Activated CD4-positive, alpha-beta T cell treated with anti-CD3 and anti-CD28 coated beads, Interleukin-2, amount 50 U/mL, for 48 hours (primary cell): ENCODE data around the gene PCDHA4.
"Not testable (repeated sequence)": the region's sequence is repeated elsewhere in the genome, so short reads cannot be mapped to it uniquely, and the experiment has no call there.

Experiments used
- DNase-seq, 2 experiments: peaks; one replicate each; pipeline ENCODE4 v3.0.0-alpha.2; 2020

PCDHA4 gene

DNA sequence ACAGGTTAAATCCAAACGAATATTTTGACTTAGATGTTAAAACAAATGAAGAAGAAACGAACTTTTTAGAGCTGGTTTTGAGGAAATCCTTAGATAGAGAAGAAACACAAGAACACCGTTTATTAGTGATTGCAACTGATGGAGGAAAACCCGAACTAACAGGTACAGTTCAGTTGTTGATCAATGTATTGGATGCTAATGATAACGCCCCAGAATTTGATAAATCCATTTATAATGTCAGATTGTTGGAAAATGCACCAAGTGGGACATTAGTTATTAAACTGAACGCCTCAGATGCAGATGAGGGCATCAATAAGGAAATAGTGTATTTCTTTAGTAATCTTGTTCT lies 15.4 kb downstream of the PCDHA4 start:
- no peak for DNase-seq

- not testable (repeated sequence) for DNase-seq
Observed at GRCh38 chr5:140822969-140823368, 16.1 kb downstream of the PCDHA4 start.

DNA sequence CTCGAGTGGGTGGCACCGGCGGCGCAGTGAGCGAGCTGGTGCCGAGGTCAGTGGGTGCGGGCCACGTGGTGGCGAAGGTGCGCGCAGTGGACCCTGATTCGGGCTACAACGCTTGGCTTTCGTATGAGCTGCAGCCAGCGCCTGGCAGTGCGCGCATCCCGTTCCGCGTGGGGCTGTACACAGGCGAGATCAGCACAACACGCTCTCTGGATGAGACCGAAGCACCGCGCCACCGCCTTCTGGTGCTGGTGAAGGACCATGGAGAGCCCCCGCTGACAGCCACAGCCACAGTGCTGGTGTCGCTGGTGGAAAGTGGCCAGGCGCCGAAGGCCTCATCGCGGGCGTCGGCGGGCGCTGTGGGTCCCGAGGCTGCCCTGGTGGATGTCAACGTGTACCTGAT lies 16.6 kb downstream of the PCDHA4 start:
- no peak for DNase-seq

- DNase-seq, result no peak
Observed at GRCh38 chr5:140827704-140828361, 21.0 kb downstream of the PCDHA4 start, which contains the start of gene PCDHA6. Gene PCDHA6 (plus strand): TSS chr5:140827960. CDS start chr5:140828092, 132 bp downstream.

GRCh38 chr5:140828362-140828737 lies 21.5 kb downstream of the PCDHA4 start:
- DNase-seq, result no peak

DNA sequence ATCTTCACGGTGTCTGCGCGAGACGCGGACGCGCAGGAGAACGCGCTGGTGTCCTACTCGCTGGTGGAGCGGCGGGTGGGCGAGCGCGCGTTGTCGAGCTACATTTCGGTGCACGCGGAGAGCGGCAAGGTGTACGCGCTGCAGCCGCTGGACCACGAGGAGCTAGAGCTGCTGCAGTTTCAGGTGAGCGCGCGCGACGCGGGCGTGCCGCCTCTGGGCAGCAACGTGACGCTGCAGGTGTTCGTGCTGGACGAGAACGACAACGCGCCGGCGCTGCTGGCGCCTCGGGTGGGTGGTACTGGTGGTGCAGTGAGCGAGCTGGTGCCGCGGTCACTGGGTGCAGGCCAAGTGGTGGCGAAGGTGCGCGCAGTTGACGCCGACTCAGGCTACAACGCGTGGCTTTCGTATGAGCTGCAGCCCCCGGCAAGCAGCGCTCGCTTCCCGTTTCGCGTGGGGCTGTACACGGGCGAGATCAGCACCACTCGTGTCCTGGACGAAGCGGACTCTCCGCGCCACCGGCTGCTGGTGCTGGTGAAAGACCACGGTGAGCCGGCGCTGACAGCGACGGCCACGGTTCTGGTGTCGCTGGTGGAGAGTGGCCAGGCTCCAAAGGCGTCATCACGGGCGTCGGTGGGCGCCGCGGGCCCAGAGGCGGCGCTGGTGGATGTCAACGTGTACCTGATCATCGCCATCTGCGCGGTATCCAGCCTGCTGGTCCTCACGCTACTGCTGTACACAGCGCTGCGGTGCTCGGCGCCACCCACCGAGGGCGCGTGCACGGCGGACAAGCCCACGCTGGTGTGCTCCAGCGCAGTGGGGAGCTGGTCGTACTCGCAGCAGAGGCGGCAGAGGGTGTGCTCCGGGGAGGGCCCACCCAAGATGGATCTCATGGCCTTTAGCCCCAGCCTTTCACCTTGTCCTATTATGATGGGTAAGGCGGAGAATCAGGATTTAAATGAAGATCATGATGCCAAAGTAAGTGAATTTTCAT lies 22.9 kb downstream of the PCDHA4 start:
- not testable (repeated sequence) for DNase-seq

DNA sequence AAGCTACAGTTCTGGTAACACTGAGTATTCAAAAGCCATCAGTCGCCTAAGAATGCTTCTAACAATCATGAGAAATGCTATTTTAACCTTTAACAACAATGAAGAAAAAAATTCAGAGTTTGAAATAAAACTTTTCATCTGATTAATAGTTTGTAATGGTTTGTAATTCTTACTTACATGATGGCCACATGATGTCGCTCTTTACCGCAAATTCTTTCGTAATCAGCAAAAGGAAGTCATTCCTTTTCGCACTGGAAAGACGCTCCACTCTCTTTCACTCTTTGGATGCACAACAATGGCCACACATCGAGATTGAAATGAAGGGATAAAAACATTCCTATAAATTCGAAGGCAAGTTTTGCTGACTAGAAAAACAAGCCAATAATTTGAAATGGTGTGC lies 27.1 kb downstream of the PCDHA4 start, which contains the start of gene PCDHA7:
PCDHA7 (plus strand) TSS at position 277 of the 400 bp plus-strand sequence; CDS start at position 392, 115 bp downstream.
- DNase-seq, result no peak

GRCh38 chr5:140834439-140835008 lies 27.7 kb downstream of the PCDHA4 start:
- DNase-seq, result not testable (repeated sequence)

DNA sequence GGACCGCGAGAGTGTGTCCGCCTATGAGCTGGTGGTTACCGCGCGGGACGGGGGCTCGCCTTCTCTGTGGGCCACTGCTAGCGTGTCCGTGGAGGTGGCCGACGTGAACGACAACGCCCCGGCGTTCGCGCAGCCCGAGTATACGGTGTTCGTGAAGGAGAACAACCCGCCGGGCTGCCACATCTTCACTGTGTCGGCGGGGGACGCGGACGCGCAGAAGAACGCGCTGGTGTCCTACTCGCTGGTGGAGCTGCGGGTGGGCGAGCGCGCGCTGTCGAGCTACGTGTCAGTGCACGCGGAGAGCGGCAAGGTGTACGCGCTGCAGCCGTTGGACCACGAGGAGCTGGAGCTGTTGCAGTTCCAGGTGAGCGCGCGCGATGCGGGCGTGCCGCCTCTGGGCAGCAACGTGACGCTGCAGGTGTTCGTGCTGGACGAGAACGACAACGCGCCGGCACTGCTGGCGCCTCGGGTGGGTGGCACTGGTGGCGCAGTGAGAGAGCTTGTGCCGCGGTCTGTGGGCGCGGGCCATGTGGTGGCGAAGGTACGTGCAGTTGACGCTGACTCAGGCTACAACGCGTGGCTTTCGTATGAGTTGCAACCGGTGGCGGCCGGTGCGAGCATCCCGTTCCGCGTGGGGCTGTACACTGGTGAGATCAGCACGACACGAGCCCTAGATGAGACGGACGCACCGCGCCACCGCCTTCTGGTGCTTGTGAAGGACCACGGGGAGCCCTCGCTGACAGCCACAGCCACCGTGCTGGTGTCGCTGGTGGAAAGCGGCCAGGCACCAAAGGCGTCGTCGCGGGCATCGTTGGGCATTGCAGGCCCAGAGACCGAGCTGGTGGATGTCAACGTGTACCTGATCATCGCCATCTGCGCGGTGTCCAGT lies 29.0 kb downstream of the PCDHA4 start:
- no peak for DNase-seq

- DNase-seq, result peak; percentile 22 to 32
Observed at GRCh38 chr5:140840978-140841962, 34.4 kb downstream of the PCDHA4 start, which contains the start of gene PCDHA8. Gene PCDHA8 (plus strand): TSS chr5:140841187. CDS start chr5:140841322, 135 bp downstream.

GRCh38 chr5:140842798-140843733 lies 36.2 kb downstream of the PCDHA4 start:
- DNase-seq, result no peak

DNA sequence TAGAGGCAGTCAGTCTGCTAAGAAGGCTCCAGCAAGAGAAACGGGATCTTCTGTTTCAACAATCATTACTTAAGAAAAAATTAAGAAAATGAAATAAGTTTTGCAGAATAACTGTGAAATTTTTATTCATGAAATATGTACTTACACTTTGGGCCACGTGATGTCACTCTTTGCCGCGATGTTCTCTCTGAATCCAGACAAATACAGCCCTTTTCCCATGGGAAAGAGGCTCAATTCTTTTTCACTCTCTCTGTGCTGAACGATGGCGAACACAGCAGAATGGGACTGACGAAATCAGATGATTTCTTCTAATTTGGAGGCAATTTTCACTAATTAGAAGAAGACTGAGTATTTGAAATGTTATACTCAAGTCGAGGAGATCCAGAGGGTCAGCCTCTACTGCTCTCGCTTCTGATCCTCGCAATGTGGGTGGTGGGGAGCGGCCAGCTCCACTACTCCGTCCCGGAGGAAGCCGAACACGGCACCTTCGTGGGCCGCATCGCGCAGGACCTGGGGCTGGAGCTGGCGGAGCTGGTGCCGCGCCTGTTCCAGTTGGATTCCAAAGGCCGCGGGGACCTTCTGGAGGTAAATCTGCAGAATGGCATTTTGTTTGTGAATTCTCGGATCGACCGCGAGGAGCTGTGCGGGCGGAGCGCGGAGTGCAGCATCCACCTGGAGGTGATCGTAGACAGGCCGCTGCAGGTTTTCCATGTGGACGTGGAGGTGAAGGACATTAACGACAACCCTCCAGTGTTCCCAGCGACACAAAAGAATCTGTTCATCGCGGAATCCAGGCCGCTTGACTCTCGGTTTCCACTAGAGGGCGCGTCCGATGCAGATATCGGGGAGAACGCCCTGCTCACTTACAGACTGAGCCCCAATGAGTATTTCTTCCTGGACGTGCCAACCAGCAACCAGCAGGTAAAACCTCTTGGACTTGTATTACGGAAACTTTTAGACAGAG lies 41.6 kb downstream of the PCDHA4 start, which contains the start of gene PCDHA9:
PCDHA9 (plus strand) TSS at position 244 of the 964 bp plus-strand sequence; CDS start at position 358, 114 bp downstream.
- DNase-seq, result not testable (repeated sequence)

- DNase-seq, result not testable (repeated sequence)
Observed at GRCh38 chr5:140849831-140850634, 43.2 kb downstream of the PCDHA4 start.

GRCh38 chr5:140855772-140856674 lies 49.2 kb downstream of the PCDHA4 start, which contains the start of gene PCDHA10:
Gene PCDHA10 (plus strand): TSS chr5:140855897. CDS start chr5:140856049, 152 bp downstream.
- DNase-seq, result no peak

DNA sequence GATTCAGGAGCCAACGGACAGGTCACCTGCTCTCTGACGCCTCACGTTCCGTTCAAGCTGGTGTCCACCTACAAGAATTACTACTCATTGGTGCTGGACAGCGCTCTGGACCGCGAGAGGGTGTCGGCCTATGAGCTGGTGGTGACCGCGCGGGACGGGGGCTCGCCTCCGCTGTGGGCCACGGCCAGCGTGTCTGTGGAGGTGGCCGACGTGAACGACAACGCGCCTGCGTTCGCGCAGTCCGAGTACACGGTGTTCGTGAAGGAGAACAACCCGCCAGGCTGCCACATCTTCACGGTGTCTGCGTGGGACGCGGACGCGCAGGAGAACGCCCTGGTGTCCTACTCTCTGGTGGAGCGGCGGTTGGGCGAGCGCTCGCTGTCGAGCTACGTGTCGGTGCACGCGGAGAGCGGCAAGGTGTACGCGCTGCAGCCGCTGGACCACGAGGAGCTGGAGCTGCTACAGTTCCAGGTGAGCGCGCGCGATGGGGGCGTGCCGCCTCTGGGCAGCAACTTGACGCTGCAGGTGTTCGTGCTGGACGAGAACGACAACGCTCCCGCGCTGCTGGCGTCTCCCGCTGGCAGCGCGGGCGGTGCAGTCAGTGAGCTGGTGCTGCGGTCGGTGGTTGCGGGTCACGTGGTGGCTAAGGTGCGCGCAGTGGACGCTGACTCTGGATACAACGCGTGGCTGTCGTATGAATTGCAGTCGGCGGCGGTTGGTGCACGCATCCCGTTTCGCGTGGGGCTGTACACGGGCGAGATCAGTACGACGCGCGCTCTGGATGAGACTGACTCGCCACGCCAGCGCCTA lies 50.5 kb downstream of the PCDHA4 start:
- DNase-seq, result no peak

- no peak for DNase-seq
Observed at GRCh38 chr5:140857987-140858240, 51.0 kb downstream of the PCDHA4 start.
